PC-3 (cell line): ENCODE data around the gene DHRS4L2. TPM values are rescaled to one million over a fixed set of nuclear protein-coding genes. Genes with fewer than 3 reads are reported as not detected.
A peak's percentile ranks its signal among the peaks of the same experiment; 100 is the strongest.
"Not testable (repeated sequence)": the region's sequence is repeated elsewhere in the genome, so short reads cannot be mapped to it uniquely, and the experiment has no call there.

Source experiments
- ATAC-seq: fragments of 200-7000 bp; cut with Tn5 transposase; 2 replicates; pipeline ENCODE4 v1.9.1; 2020; ENCODE audit warnings: mild to moderate bottlenecking, moderate library complexity
- BruUV-seq: library from RNA; stranded (reverse); fragments of 400-500 nt; replicated peaks from 2 replicates; lab custom pipeline; 2021; lab: Mats Ljungman, UMichigan
- CTCF ChIA-PET: fragments of 300-600 bp; sonication (Branson Sonifier 250); formaldehyde crosslinking; loops from one replicate; lab custom pipeline; 2022; ENCODE audit warnings: antibody characterized with exemption; lab: Charles Lee
- POLR2A ChIA-PET: fragments of 300-600 bp; sonication (Branson Sonifier 250); formaldehyde crosslinking; loops from one replicate; lab custom pipeline; 2022; ENCODE audit warnings: antibody characterized with exemption; ENCODE audit not compliant: unreplicated experiment; lab: Charles Lee
- DNase-seq: peaks from one replicate; pipeline ENCODE4 v3.0.0-alpha.2; 2015
- H2AFZ ChIP-seq: fragments of 300-600 bp; sonication (generic); 2 replicates; pipeline ENCODE4 v1.6.0; 2016; ENCODE audit warnings: antibody characterized with exemption, low read length
- H3F3A ChIP-seq: fragments of 300-600 bp; sonication (generic); one replicate; pipeline ENCODE4 v1.6.0; 2017; ENCODE audit warnings: antibody characterized with exemption, low read length, control low read depth, mild to moderate bottlenecking; ENCODE audit not compliant: unreplicated experiment
- H3K27ac ChIP-seq: fragments of 300-600 bp; sonication (generic); 2 replicates; pipeline ENCODE4 v1.5.1; 2016; ENCODE audit warnings: mild to moderate bottlenecking, low read length
- H3K27me3 ChIP-seq: fragments of 300-600 bp; sonication (generic); 2 replicates; pipeline ENCODE4 v1.6.1; 2016; ENCODE audit warnings: low read length, mixed read lengths
- H3K36me3 ChIP-seq: fragments of 300-600 bp; sonication (generic); 2 replicates; pipeline ENCODE4 v1.6.1; 2016; ENCODE audit warnings: low read depth, mixed run types, low read length, mixed read lengths
- H3K4me1 ChIP-seq: fragments of 300-600 bp; sonication (generic); 2 replicates; pipeline ENCODE4 v1.5.1; 2016; ENCODE audit warnings: low read length; ENCODE audit not compliant: insufficient read depth
- H3K4me2 ChIP-seq: fragments of 300-600 bp; sonication (generic); 2 replicates; pipeline ENCODE4 v1.6.0; 2016; ENCODE audit warnings: low read length
- H3K4me3 ChIP-seq: fragments of 300-600 bp; sonication (generic); 2 replicates; pipeline ENCODE4 v1.5.1; 2016; ENCODE audit warnings: mild to moderate bottlenecking, low read length, mixed read lengths
- H3K79me2 ChIP-seq: fragments of 300-600 bp; sonication (generic); 2 replicates; pipeline ENCODE4 v1.6.1; 2017; ENCODE audit warnings: low read length, mixed read lengths
- H3K9ac ChIP-seq: fragments of 300-600 bp; sonication (generic); 2 replicates; pipeline ENCODE4 v1.6.0; 2016; ENCODE audit warnings: mild to moderate bottlenecking, low read length
- H3K9me2 ChIP-seq: fragments of 300-600 bp; sonication (generic); replicated peaks from 2 replicates; pipeline ENCODE4 v1.6.1; 2016; ENCODE audit warnings: mixed run types, low read length, mixed read lengths
- H3K9me3 ChIP-seq: fragments of 300-600 bp; sonication (generic); 2 replicates; pipeline ENCODE4 v1.6.1; 2016; ENCODE audit warnings: low read length, mixed read lengths
- H4K20me1 ChIP-seq: fragments of 300-600 bp; sonication (generic); 2 replicates; pipeline ENCODE4 v1.6.1; 2016; ENCODE audit warnings: low read length, mixed read lengths
- EZH2 ChIP-seq: fragments of 300-600 bp; sonication (generic); IDR thresholded peaks from one replicate; pipeline ENCODE4 v1.6.1; 2017; ENCODE audit warnings: antibody characterized with exemption, mild to moderate bottlenecking, low read length; ENCODE audit not compliant: unreplicated experiment
- EZH2phosphoT487 ChIP-seq: fragments of 300-600 bp; sonication (generic); IDR thresholded peaks from 2 replicates; pipeline ENCODE4 v1.6.1; 2018; ENCODE audit warnings: mild to moderate bottlenecking, antibody characterized with exemption, low read length, borderline replicate concordance
- intact Hi-C: fragments of 100-400 bp; cut with micrococcal nuclease; formaldehyde crosslinking; loops from 2 replicates; pipeline ENCODE4 v1.9.0; 2023
- total RNA-seq: library from RNA; depleted of rRNA; stranded (reverse); fragments of >200 nt; gene quantifications from 2 replicates; pipeline ENCODE4 v1.2.3, GENCODE V29; 2014
- TF ChIP-seq, protein P1 (sequence below): fragments of 300-600 bp; sonication (generic); conservative IDR thresholded peaks from 2 replicates; pipeline ENCODE4 v1.5.1; 2017; ENCODE audit warnings: antibody characterized with exemption, low read depth, mild to moderate bottlenecking, low read length

Gene DHRS4L2
- total RNA-seq, 1 experiment from 2014 or later: 16.5 TPM

DNA sequence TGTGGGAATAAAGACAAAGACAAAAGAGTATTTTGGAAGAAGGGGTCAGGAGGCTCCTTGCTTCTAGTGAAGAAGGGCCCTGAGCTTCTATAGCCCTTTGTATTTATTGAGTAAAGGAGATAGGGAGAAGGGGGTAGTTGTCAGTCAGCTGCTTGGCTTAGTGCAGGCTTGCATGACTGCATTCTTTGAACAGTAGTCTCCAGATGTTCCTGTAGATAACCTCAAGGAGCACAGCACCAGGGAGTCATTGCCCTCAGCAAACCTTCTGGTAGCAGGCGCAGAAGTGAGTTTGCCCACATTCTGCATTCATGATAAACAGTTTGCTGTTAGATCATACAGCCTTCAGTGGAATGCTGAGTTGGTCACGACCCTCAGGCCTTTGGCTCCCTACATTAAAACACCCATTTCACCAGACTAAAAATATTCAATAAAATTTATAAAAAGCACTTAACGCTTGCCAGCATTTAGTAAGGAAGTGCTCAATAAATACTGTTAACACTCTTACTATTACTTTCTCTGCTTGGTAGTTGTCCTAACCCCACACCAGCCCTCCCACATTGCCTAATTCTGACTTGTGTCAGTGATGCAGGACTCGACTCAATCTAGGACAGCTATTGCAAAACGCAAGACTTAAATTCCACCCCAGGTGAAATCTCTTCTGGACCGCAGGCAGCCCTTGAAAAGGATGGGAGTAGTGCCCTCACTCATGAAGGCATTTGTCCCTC is 38.2 kb upstream of the DHRS4L2 start:
- Histone ChIP-seq H3F3A (no peaks in the 10 kb centered on the region), H3K79me2 (0 out of 2 replicates have a peak, but pooled peaks cover 2% of the 10 kb centered on the region), H3K27ac (no peak overlapping the region), H3K9ac (no peak overlapping the region), H3K9me3 (no peaks in the 10 kb centered on the region), H3K36me3 (no peaks in the 10 kb centered on the region), H2AFZ (no peak overlapping the region), H3K27me3 (no peaks in the 10 kb centered on the region), H3K4me1 (peaks cover 5% of the 10 kb centered on the region; the same call in 1 of the 2 replicates), H3K4me3 (no peak overlapping the region), H3K4me2 (no peak overlapping the region), H3K9me2 (no peaks in the 10 kb centered on the region), H4K20me1 (no peaks in the 10 kb centered on the region)
- TF ChIP-seq EZH2phosphoT487: no peak
- TF ChIP-seq, protein P1, sequence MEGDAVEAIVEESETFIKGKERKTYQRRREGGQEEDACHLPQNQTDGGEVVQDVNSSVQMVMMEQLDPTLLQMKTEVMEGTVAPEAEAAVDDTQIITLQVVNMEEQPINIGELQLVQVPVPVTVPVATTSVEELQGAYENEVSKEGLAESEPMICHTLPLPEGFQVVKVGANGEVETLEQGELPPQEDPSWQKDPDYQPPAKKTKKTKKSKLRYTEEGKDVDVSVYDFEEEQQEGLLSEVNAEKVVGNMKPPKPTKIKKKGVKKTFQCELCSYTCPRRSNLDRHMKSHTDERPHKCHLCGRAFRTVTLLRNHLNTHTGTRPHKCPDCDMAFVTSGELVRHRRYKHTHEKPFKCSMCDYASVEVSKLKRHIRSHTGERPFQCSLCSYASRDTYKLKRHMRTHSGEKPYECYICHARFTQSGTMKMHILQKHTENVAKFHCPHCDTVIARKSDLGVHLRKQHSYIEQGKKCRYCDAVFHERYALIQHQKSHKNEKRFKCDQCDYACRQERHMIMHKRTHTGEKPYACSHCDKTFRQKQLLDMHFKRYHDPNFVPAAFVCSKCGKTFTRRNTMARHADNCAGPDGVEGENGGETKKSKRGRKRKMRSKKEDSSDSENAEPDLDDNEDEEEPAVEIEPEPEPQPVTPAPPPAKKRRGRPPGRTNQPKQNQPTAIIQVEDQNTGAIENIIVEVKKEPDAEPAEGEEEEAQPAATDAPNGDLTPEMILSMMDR: no peak
- no peak for TF ChIP-seq EZH2
- no TSS peak for BruUV-seq
- POLR2A ChIA-PET: no interaction called here
- CTCF ChIA-PET: no interaction called here
- ATAC-seq (no peak), DNase-seq (no peak)
- intact Hi-C loops: no loop called here

DNA sequence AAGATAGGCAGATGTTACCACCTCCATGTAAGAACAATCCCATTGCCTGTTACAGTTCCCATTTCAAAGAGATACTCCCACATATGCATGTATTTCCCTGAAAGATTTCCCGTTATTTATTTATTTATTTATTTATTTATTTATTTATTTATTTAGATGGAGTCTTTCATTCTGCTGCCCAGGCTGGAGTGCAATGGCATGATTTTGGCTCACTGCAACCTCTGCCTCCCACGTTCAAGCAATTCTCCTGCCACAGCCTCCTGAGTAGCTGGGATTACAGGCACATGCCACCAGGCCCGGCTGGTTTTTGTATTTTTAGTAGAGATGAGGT is 37.6 kb upstream of the DHRS4L2 start:
- H2AFZ ChIP-seq, H4K20me1 ChIP-seq, POLR2A ChIA-PET, H3F3A ChIP-seq, H3K9ac ChIP-seq, H3K9me3 ChIP-seq, H3K4me2 ChIP-seq, H3K27ac ChIP-seq, DNase-seq, H3K9me2 ChIP-seq, BruUV-seq, ATAC-seq, intact Hi-C loops, H3K4me1 ChIP-seq, H3K79me2 ChIP-seq, H3K4me3 ChIP-seq, H3K27me3 ChIP-seq, H3K36me3 ChIP-seq, CTCF ChIA-PET: not testable (repeated sequence)

DNA sequence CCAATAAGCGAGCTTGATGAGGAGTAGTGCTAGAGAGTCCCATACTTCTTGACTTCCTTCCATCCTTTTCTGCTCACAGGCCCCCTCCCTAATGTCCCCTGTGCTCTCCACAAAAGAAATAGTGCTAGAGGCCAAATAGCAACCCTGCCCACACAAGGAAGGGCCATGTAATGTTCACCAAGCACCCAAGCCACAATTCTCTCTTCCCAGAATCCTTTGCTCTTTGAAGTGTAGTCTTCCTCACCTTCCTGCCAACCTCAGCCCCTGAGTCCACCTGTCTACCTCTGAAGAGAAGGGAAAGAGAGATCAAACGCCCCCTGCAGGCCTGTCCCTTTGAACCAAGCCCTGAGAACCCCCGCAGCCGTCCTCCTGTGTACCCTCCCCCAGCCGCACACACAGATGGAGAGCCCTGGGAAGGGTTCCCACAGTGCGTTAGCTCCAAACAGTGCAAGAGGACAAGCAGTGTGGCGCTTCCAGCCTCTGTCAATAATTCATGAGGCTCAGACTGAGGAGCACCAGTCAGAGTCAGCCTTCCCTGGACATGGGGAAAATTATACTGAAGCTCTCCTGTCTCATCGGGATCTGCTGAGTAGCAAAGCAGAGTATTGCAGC is 37.0 kb upstream of the DHRS4L2 start:
- no peak for TF ChIP-seq EZH2phosphoT487
- TF ChIP-seq, protein P1: no peak
- no peak for TF ChIP-seq EZH2
- Histone ChIP-seq H3K9me2 (no peaks in the 10 kb centered on the region), H3K9ac (no peak overlapping the region), H2AFZ (no peak overlapping the region), H3K79me2 (0 out of 2 replicates have a peak, but pooled peaks cover 2% of the 10 kb centered on the region), H3K27ac (no peak overlapping the region), H3K9me3 (no peaks in the 10 kb centered on the region), H4K20me1 (no peaks in the 10 kb centered on the region), H3K36me3 (no peaks in the 10 kb centered on the region), H3F3A (no peaks in the 10 kb centered on the region), H3K4me3 (no peak overlapping the region), H3K4me1 (peaks cover 5% of the 10 kb centered on the region; the same call in 1 of the 2 replicates), H3K27me3 (no peaks in the 10 kb centered on the region), H3K4me2 (no peak overlapping the region)
- BruUV-seq: no TSS peak
- intact Hi-C loops: no loop called here
- ChIA-PET POLR2A (no interaction called here), CTCF (no interaction called here)
- ATAC-seq (no peak), DNase-seq (no peak)

GRCh38 chr14:23953116-23953463 is 35.6 kb upstream of the DHRS4L2 start:
- DNase-seq, H3K27ac ChIP-seq, intact Hi-C loops, H3K36me3 ChIP-seq, H3K27me3 ChIP-seq, H3F3A ChIP-seq, H3K79me2 ChIP-seq, H3K9me3 ChIP-seq, H3K4me1 ChIP-seq, CTCF ChIA-PET, BruUV-seq, H4K20me1 ChIP-seq, H3K9me2 ChIP-seq, POLR2A ChIA-PET: not testable (repeated sequence)
- H3K9ac ChIP-seq: peak overlapping the region; percentile 92
- peak overlapping the region; percentile 83 for H2AFZ ChIP-seq
- ATAC-seq: peak; percentile 12
- peak overlapping the region; percentile 84 for H3K4me3 ChIP-seq
- peak overlapping the region; percentile 92 for H3K4me2 ChIP-seq
